Renal cortex interstitium (tissue), 11 donors: ENCODE measurements around the gene TRIM16. TPM values are rescaled to one million over a fixed set of nuclear protein-coding genes. Genes with fewer than 3 reads are reported as not detected.
A peak's percentile ranks its signal among the peaks of the same experiment; 100 is the strongest.
"Not testable (repeated sequence)": the region's sequence is repeated elsewhere in the genome, so short reads cannot be mapped to it uniquely, and the experiment has no call there.

Source experiments
- DNase-seq, 11 donors: peaks; one replicate each; pipeline ENCODE4 v3.0.0-alpha.2; 2013; ENCODE audit warnings: low read depth in 9 of 11, low spot score in 4 of 11; ENCODE audit errors: extremely low read depth in 1 of 11
- polyA plus RNA-seq, 3 donors: library from polyadenylated mRNA; unstranded; fragments of 120-200 nt; gene quantifications; one replicate each; pipeline ENCODE4 v1.2.1, GENCODE V29; 2013; ENCODE audit not compliant: insufficient read length in 3 of 3

Gene TRIM16
- polyA plus RNA-seq, 3 donors, result 20.0 to 27.6 (median 23.4) TPM

GRCh38 chr17:15629991-15630390 lies 54.1 kb downstream of the TRIM16 start:
- DNase-seq, result not testable (repeated sequence)

- DNase-seq, result not testable (repeated sequence)
Measured at GRCh38 chr17:15623661-15624209, 60.4 kb downstream of the TRIM16 start.

- DNase-seq, result not testable (repeated sequence)
Measured at GRCh38 chr17:15623255-15623654, 60.9 kb downstream of the TRIM16 start.

- not testable (repeated sequence) for DNase-seq
Measured at GRCh38 chr17:15622124-15622523, 62.0 kb downstream of the TRIM16 start.

- DNase-seq, result peak in 3 of 11 donors; percentile 0 to 12 (median 1)
Measured at GRCh38 chr17:15619331-15620058, 64.6 kb downstream of the TRIM16 start, which contains the start of gene FBXW10B. Gene FBXW10B, minus strand, starts transcription at chr17:15619704. Its CDS starts 192 bp downstream, at chr17:15619512.

GRCh38 chr17:15616828-15617227 lies 67.3 kb downstream of the TRIM16 start:
- DNase-seq, result not testable (repeated sequence)

GRCh38 chr17:15615850-15616249 lies 68.3 kb downstream of the TRIM16 start:
- peak in 4 of 11 donors; percentile 14 to 21 (median 17) for DNase-seq

GRCh38 chr17:15613111-15613510 lies 71.0 kb downstream of the TRIM16 start:
- not testable (repeated sequence) for DNase-seq

- not testable (repeated sequence) for DNase-seq
Measured at GRCh38 chr17:15592960-15593359, 91.2 kb downstream of the TRIM16 start.

- DNase-seq, result peak in 1 of 11 donors; percentile 23
Measured at GRCh38 chr17:15591986-15592385, 92.1 kb downstream of the TRIM16 start.

GRCh38 chr17:15590844-15591243 lies 93.3 kb downstream of the TRIM16 start:
- DNase-seq, result not testable (repeated sequence)

- DNase-seq, result not testable (repeated sequence)
Measured at GRCh38 chr17:15589544-15590536, 94.3 kb downstream of the TRIM16 start.

- not testable (repeated sequence) for DNase-seq
Measured at GRCh38 chr17:15588017-15588416, 96.1 kb downstream of the TRIM16 start.

- DNase-seq, result not testable (repeated sequence)
Measured at GRCh38 chr17:15583313-15583712, 100.8 kb downstream of the TRIM16 start.

- not testable (repeated sequence) for DNase-seq
Measured at GRCh38 chr17:15581462-15581861, 102.6 kb downstream of the TRIM16 start.
